Measurements from ENCODE around the gene XPC.

Gene XPC

GRCh38 chr3:14146381-14147065 is 31.9 kb downstream of the XPC start:
- DNase-seq (ENCODE audit: low read depth): no peak

- DNase-seq (ENCODE audit: low read depth): no peak
Measured at GRCh38 chr3:14145670-14146380, 32.6 kb downstream of the XPC start.

- DNase-seq (ENCODE audit: low read depth): no peak
Measured at GRCh38 chr3:14145236-14145635, 33.2 kb downstream of the XPC start.

GRCh38 chr3:14144423-14145075 is 33.9 kb downstream of the XPC start:
- DNase-seq (ENCODE audit: low read depth): peak; percentile 90

GRCh38 chr3:14143271-14144225 is 34.9 kb downstream of the XPC start:
- DNase-seq (ENCODE audit: low read depth): peak; percentile 79

- no peak for DNase-seq (ENCODE audit: low read depth)
Measured at GRCh38 chr3:14142567-14143270, 35.7 kb downstream of the XPC start.

GRCh38 chr3:14141602-14142341 is 36.6 kb downstream of the XPC start:
- DNase-seq (ENCODE audit: low read depth): no peak

- DNase-seq (ENCODE audit: low read depth): no peak
Measured at GRCh38 chr3:14141144-14141543, 37.3 kb downstream of the XPC start.

GRCh38 chr3:14140668-14141067 is 37.7 kb downstream of the XPC start:
- no peak for DNase-seq (ENCODE audit: low read depth)

- no peak for DNase-seq (ENCODE audit: low read depth)
Measured at GRCh38 chr3:14139771-14140170, 38.6 kb downstream of the XPC start.

GRCh38 chr3:14138878-14139655 is 39.3 kb downstream of the XPC start:
- DNase-seq (ENCODE audit: low read depth): no peak

GRCh38 chr3:14138109-14138877 is 40.1 kb downstream of the XPC start:
- no peak for DNase-seq (ENCODE audit: low read depth)

GRCh38 chr3:14137445-14137844 is 41.0 kb downstream of the XPC start:
- no peak for DNase-seq (ENCODE audit: low read depth)

- DNase-seq (ENCODE audit: low read depth): no peak
Measured at GRCh38 chr3:14137004-14137403, 41.4 kb downstream of the XPC start.

- no peak for DNase-seq (ENCODE audit: low read depth)
Measured at GRCh38 chr3:14135581-14135980, 42.8 kb downstream of the XPC start.

GRCh38 chr3:14134291-14134690 is 44.1 kb downstream of the XPC start:
- no peak for DNase-seq (ENCODE audit: low read depth)

GRCh38 chr3:14133876-14134275 is 44.5 kb downstream of the XPC start:
- no peak for DNase-seq (ENCODE audit: low read depth)

- no peak for DNase-seq (ENCODE audit: low read depth)
Measured at GRCh38 chr3:14133188-14133800, 45.1 kb downstream of the XPC start.

GRCh38 chr3:14132689-14133088 is 45.7 kb downstream of the XPC start:
- no peak for DNase-seq (ENCODE audit: low read depth)

Measured in HS-5 (cell line).